ENCODE measurements around the gene ITGA8. TPM values are rescaled to one million over a fixed set of nuclear protein-coding genes. Genes with fewer than 3 reads are reported as not detected.

ITGA8 gene
- total RNA-seq, 1 experiment from 2014 or later = not detected

- Histone ChIP-seq H3K27ac (ENCODE audit: low read depth, low read length, poor library complexity, severe bottlenecking) (no peak overlapping the region), H3K4me1 (ENCODE audit: insufficient read depth, low read length, poor library complexity, severe bottlenecking) (no peaks in the 10 kb centered on the region), H3K36me3 (ENCODE audit: insufficient read depth, low read length, poor library complexity, severe bottlenecking) (no peaks in the 10 kb centered on the region), H3K4me3 (ENCODE audit: low read depth, low read length, poor library complexity, severe bottlenecking) (no peak overlapping the region), H3K9me3 (ENCODE audit: low read depth, low read length, poor library complexity, severe bottlenecking) (no peaks in the 10 kb centered on the region), H3K27me3 (replicated peaks; ENCODE audit: insufficient read depth, low read depth, low read length, poor library complexity) (peaks cover 13% of the 10 kb centered on the region)
- CTCF ChIA-PET = no interaction called here
- TF ChIP-seq CTCF (conservative IDR thresholded peaks at IDR 0.05; ENCODE audit: low read depth, low read length) (no peak), EZH2 (IDR thresholded peaks at IDR 0.05; ENCODE audit: borderline replicate concordance, low read depth, low read length, poor library complexity, severe bottlenecking) (no peak)
- POLR2A ChIA-PET (ENCODE audit: low non-redundant PET) = no interaction called here
- intact Hi-C loops (cut with micrococcal nuclease; ENCODE audit: unreplicated experiment) = no loop called here
- BruUV-seq (replicated peaks) = no TSS peak
- DNase-seq (ENCODE audit: low spot score) = peak; percentile 20
Observed at GRCh38 chr10:15515202-15515601, 204.5 kb downstream of the ITGA8 start.

- H3K27me3 ChIP-seq (replicated peaks; ENCODE audit: insufficient read depth, low read depth, low read length, poor library complexity) = peaks cover 14% of the 10 kb centered on the region
- no peak for DNase-seq (ENCODE audit: low spot score)
- no peaks in the 10 kb centered on the region for H3K9me3 ChIP-seq (ENCODE audit: low read depth, low read length, poor library complexity, severe bottlenecking)
- intact Hi-C loops (cut with micrococcal nuclease; ENCODE audit: unreplicated experiment) = no loop called here
- BruUV-seq (replicated peaks) = no TSS peak
- no peaks in the 10 kb centered on the region for H3K4me1 ChIP-seq (ENCODE audit: insufficient read depth, low read length, poor library complexity, severe bottlenecking)
- H3K4me3 ChIP-seq (ENCODE audit: low read depth, low read length, poor library complexity, severe bottlenecking) = no peak overlapping the region
- CTCF ChIA-PET = no interaction called here
- POLR2A ChIA-PET (ENCODE audit: low non-redundant PET) = no interaction called here
- no peak for TF ChIP-seq EZH2 (IDR thresholded peaks at IDR 0.05; ENCODE audit: borderline replicate concordance, low read depth, low read length, poor library complexity, severe bottlenecking)
- no peak for TF ChIP-seq CTCF (conservative IDR thresholded peaks at IDR 0.05; ENCODE audit: low read depth, low read length)
- no peaks in the 10 kb centered on the region for H3K36me3 ChIP-seq (ENCODE audit: insufficient read depth, low read length, poor library complexity, severe bottlenecking)
- H3K27ac ChIP-seq (ENCODE audit: low read depth, low read length, poor library complexity, severe bottlenecking) = no peak overlapping the region
Observed at GRCh38 chr10:15510963-15511362, 208.8 kb downstream of the ITGA8 start.

GRCh38 chr10:15505329-15505728 lies 214.4 kb downstream of the ITGA8 start:
- POLR2A ChIA-PET (ENCODE audit: low non-redundant PET) = no interaction called here
- no TSS peak for BruUV-seq (replicated peaks)
- intact Hi-C loops (cut with micrococcal nuclease; ENCODE audit: unreplicated experiment) = no loop called here
- Histone ChIP-seq H3K4me1 (ENCODE audit: insufficient read depth, low read length, poor library complexity, severe bottlenecking) (no peaks in the 10 kb centered on the region), H3K27me3 (replicated peaks; ENCODE audit: insufficient read depth, low read depth, low read length, poor library complexity) (peaks cover 37% of the 10 kb centered on the region), H3K36me3 (ENCODE audit: insufficient read depth, low read length, poor library complexity, severe bottlenecking) (no peaks in the 10 kb centered on the region), H3K9me3 (ENCODE audit: low read depth, low read length, poor library complexity, severe bottlenecking) (no peaks in the 10 kb centered on the region), H3K4me3 (ENCODE audit: low read depth, low read length, poor library complexity, severe bottlenecking) (no peak overlapping the region), H3K27ac (ENCODE audit: low read depth, low read length, poor library complexity, severe bottlenecking) (no peak overlapping the region)
- no peak for DNase-seq (ENCODE audit: low spot score)
- CTCF ChIA-PET = no interaction called here
- no peak for TF ChIP-seq EZH2 (IDR thresholded peaks at IDR 0.05; ENCODE audit: borderline replicate concordance, low read depth, low read length, poor library complexity, severe bottlenecking)

- Histone ChIP-seq H3K27me3 (replicated peaks; ENCODE audit: insufficient read depth, low read depth, low read length, poor library complexity) (peaks cover 37% of the 10 kb centered on the region), H3K36me3 (ENCODE audit: insufficient read depth, low read length, poor library complexity, severe bottlenecking) (no peaks in the 10 kb centered on the region), H3K9me3 (ENCODE audit: low read depth, low read length, poor library complexity, severe bottlenecking) (no peaks in the 10 kb centered on the region), H3K4me3 (ENCODE audit: low read depth, low read length, poor library complexity, severe bottlenecking) (no peak overlapping the region), H3K27ac (ENCODE audit: low read depth, low read length, poor library complexity, severe bottlenecking) (no peak overlapping the region), H3K4me1 (ENCODE audit: insufficient read depth, low read length, poor library complexity, severe bottlenecking) (no peaks in the 10 kb centered on the region)
- DNase-seq (ENCODE audit: low spot score) = peak; percentile 39
- TF ChIP-seq EZH2 (IDR thresholded peaks at IDR 0.05; ENCODE audit: borderline replicate concordance, low read depth, low read length, poor library complexity, severe bottlenecking) (no peak), CTCF (conservative IDR thresholded peaks at IDR 0.05; ENCODE audit: low read depth, low read length) (no peak)
- intact Hi-C loops (cut with micrococcal nuclease; ENCODE audit: unreplicated experiment) = no loop called here
- ChIA-PET CTCF (no interaction called here), POLR2A (ENCODE audit: low non-redundant PET) (no interaction called here)
- BruUV-seq (replicated peaks) = no TSS peak
Observed at GRCh38 chr10:15504101-15504840, 215.5 kb downstream of the ITGA8 start.
